Measurements from ENCODE around the gene SOX9.

DNA sequence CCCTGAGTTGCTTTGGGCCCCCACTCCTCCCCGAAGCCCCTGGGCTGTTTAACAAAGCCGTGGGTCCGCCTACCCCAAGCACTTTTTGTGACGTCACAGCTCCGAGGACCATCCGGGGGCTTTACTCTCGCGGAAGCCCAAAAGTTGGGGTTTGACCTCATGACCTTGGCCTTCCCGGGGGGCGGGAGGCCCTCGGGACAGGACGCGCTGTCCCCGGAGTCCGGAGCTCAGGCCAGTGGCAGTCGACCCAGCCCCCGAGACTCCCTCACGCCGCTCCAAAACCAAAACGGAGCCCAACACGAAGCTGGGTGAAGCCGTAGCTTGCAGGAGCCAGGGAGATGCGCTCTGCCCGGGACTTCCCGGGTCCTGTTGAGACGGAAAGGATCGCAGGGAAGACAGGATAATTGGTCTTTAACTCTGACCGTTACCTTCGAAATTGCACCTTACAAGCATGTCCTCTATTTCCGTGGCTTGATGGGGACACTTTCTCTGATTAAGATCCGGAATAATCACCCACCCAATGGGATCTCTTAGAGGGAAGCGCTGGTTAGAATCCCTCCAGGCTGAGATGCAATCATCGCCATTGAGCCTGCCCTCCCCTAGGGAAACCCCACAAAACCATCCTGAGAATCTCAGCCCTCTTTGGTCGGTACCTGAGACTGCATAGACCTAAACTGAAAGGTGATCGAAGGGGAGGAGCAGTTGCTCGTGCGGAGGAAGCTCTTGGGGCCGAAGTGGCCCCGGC lies 4.9 kb upstream of the SOX9 start:
- TF ChIP-seq, protein P1, sequence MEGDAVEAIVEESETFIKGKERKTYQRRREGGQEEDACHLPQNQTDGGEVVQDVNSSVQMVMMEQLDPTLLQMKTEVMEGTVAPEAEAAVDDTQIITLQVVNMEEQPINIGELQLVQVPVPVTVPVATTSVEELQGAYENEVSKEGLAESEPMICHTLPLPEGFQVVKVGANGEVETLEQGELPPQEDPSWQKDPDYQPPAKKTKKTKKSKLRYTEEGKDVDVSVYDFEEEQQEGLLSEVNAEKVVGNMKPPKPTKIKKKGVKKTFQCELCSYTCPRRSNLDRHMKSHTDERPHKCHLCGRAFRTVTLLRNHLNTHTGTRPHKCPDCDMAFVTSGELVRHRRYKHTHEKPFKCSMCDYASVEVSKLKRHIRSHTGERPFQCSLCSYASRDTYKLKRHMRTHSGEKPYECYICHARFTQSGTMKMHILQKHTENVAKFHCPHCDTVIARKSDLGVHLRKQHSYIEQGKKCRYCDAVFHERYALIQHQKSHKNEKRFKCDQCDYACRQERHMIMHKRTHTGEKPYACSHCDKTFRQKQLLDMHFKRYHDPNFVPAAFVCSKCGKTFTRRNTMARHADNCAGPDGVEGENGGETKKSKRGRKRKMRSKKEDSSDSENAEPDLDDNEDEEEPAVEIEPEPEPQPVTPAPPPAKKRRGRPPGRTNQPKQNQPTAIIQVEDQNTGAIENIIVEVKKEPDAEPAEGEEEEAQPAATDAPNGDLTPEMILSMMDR (IDR thresholded peaks at IDR 0.05; ENCODE audit: poor library complexity) = no peak
- no peak for TF ChIP-seq EZH2 (IDR thresholded peaks at IDR 0.05; ENCODE audit: borderline replicate concordance)

Measured in hepatocyte (in vitro differentiated cells).